Measurements from ENCODE around the gene PAGE5.

Gene PAGE5

GRCh38 chrX:55213381-55213780, 6.8 kb upstream of the PAGE5 start:
- no peaks in the 10 kb centered on the region for H3F3A ChIP-seq (ENCODE audit: low read depth)
- no peaks in the 10 kb centered on the region for H3K36me3 ChIP-seq (ENCODE audit: insufficient read depth, low read length)
- H3K4me3 ChIP-seq (ENCODE audit: low read length, poor library complexity, severe bottlenecking): no peak overlapping the region
- H3K4me2 ChIP-seq (ENCODE audit: low read depth, low read length, poor library complexity, severe bottlenecking): no peak overlapping the region
- H3K4me1 ChIP-seq (ENCODE audit: insufficient read depth, low read length, poor library complexity, severe bottlenecking): no peaks in the 10 kb centered on the region
- no peaks in the 10 kb centered on the region for H3K79me2 ChIP-seq (ENCODE audit: insufficient read depth, low read length)
- H4K20me1 ChIP-seq (ENCODE audit: insufficient read depth, low read length, poor library complexity, severe bottlenecking): no peaks in the 10 kb centered on the region
- TF ChIP-seq CTCF (conservative IDR thresholded peaks at IDR 0.05; ENCODE audit: low read length) (no peak), EZH2phosphoT487 (IDR thresholded peaks at IDR 0.05; ENCODE audit: borderline replicate concordance) (no peak)
- H2AFZ ChIP-seq (ENCODE audit: low read length): no peak overlapping the region
- no peaks in the 10 kb centered on the region for H3K27me3 ChIP-seq (ENCODE audit: insufficient read depth, low read length, poor library complexity, severe bottlenecking)
- no peak overlapping the region for H3K9ac ChIP-seq (ENCODE audit: low read depth, low read length, poor library complexity, severe bottlenecking)
- no peaks in the 10 kb centered on the region for H3K9me2 ChIP-seq (replicated peaks; ENCODE audit: low read depth, low read length)
- no peaks in the 10 kb centered on the region for H3K9me3 ChIP-seq (ENCODE audit: insufficient read depth, low read depth, low read length)

GRCh38 chrX:55240788-55241340, 20.7 kb downstream of the PAGE5 start:
- H3K9ac ChIP-seq (ENCODE audit: low read depth, low read length, poor library complexity, severe bottlenecking): no peak overlapping the region
- no peaks in the 10 kb centered on the region for H3K9me2 ChIP-seq (replicated peaks; ENCODE audit: low read depth, low read length)
- TF ChIP-seq EZH2phosphoT487 (IDR thresholded peaks at IDR 0.05; ENCODE audit: borderline replicate concordance): no peak
- TF ChIP-seq CTCF (conservative IDR thresholded peaks at IDR 0.05; ENCODE audit: low read length): no peak
- H3K27me3 ChIP-seq (ENCODE audit: insufficient read depth, low read length, poor library complexity, severe bottlenecking): no peaks in the 10 kb centered on the region
- no peak overlapping the region for H3K4me3 ChIP-seq (ENCODE audit: low read length, poor library complexity, severe bottlenecking)
- no peaks in the 10 kb centered on the region for H3K4me1 ChIP-seq (ENCODE audit: insufficient read depth, low read length, poor library complexity, severe bottlenecking)
- no peaks in the 10 kb centered on the region for H4K20me1 ChIP-seq (ENCODE audit: insufficient read depth, low read length, poor library complexity, severe bottlenecking)
- no peaks in the 10 kb centered on the region for H3K79me2 ChIP-seq (ENCODE audit: insufficient read depth, low read length)
- no peaks in the 10 kb centered on the region for H3F3A ChIP-seq (ENCODE audit: low read depth)
- no peaks in the 10 kb centered on the region for H3K36me3 ChIP-seq (ENCODE audit: insufficient read depth, low read length)
- no peaks in the 10 kb centered on the region for H3K9me3 ChIP-seq (ENCODE audit: insufficient read depth, low read depth, low read length)
- no peak overlapping the region for H2AFZ ChIP-seq (ENCODE audit: low read length)
- H3K4me2 ChIP-seq (ENCODE audit: low read depth, low read length, poor library complexity, severe bottlenecking): no peak overlapping the region

- Histone ChIP-seq H3K9me3 (ENCODE audit: insufficient read depth, low read depth, low read length) (no peaks in the 10 kb centered on the region), H4K20me1 (ENCODE audit: insufficient read depth, low read length, poor library complexity, severe bottlenecking) (no peaks in the 10 kb centered on the region), H3K4me3 (ENCODE audit: low read length, poor library complexity, severe bottlenecking) (no peak overlapping the region), H3K9ac (ENCODE audit: low read depth, low read length, poor library complexity, severe bottlenecking) (no peak overlapping the region), H3F3A (ENCODE audit: low read depth) (no peaks in the 10 kb centered on the region), H3K4me1 (ENCODE audit: insufficient read depth, low read length, poor library complexity, severe bottlenecking) (no peaks in the 10 kb centered on the region), H3K4me2 (ENCODE audit: low read depth, low read length, poor library complexity, severe bottlenecking) (no peak overlapping the region), H2AFZ (ENCODE audit: low read length) (no peak overlapping the region), H3K79me2 (ENCODE audit: insufficient read depth, low read length) (no peaks in the 10 kb centered on the region), H3K27me3 (ENCODE audit: insufficient read depth, low read length, poor library complexity, severe bottlenecking) (no peaks in the 10 kb centered on the region), H3K9me2 (replicated peaks; ENCODE audit: low read depth, low read length) (no peaks in the 10 kb centered on the region), H3K36me3 (ENCODE audit: insufficient read depth, low read length) (no peaks in the 10 kb centered on the region)
- TF ChIP-seq EZH2phosphoT487 (IDR thresholded peaks at IDR 0.05; ENCODE audit: borderline replicate concordance): no peak
- TF ChIP-seq CTCF (conservative IDR thresholded peaks at IDR 0.05; ENCODE audit: low read length): no peak
Measured at GRCh38 chrX:55253528-55253927, 33.4 kb downstream of the PAGE5 start.
